Measurements from ENCODE around the gene TMEM151A. TPM values are rescaled to one million over a fixed set of nuclear protein-coding genes. Genes with fewer than 3 reads are reported as not detected.

Gene TMEM151A
- total RNA-seq, 1 donor from 2014 or later, result not detected

GRCh38 chr11:66328031-66328301 is 36.3 kb downstream of the TMEM151A start:
- H3K4me2 ChIP-seq, result no peak overlapping the region
- H3K9ac ChIP-seq, result no peak overlapping the region
- no peaks in the 10 kb centered on the region for H3F3A ChIP-seq (ENCODE audit: low read depth)
- H3K9me3 ChIP-seq (ENCODE audit: low read depth), result no peaks in the 10 kb centered on the region
- Mint-ChIP-seq H3K27ac (no peak overlapping the region), H3K9me3 (no peaks in the 10 kb centered on the region), H3K4me3 (no peak overlapping the region), H3K4me1 (peaks cover 45% of the 10 kb centered on the region), H3K36me3 (no peaks in the 10 kb centered on the region), H3K27me3 (ENCODE audit: insufficient read depth, low read depth) (peaks cover 16% of the 10 kb centered on the region)
- H2AFZ ChIP-seq (replicated peaks), result no peak overlapping the region
- H3K4me3 ChIP-seq, result no peak overlapping the region
- H4K20me1 ChIP-seq (ENCODE audit: low read depth), result no peaks in the 10 kb centered on the region
- H3K4me1 ChIP-seq, result peaks cover 11% of the 10 kb centered on the region
- no peak for DNase-seq (ENCODE audit: low spot score)
- no peaks in the 10 kb centered on the region for H3K79me2 ChIP-seq (ENCODE audit: low read depth)
- TF ChIP-seq EZH2phosphoT487 (IDR thresholded peaks at IDR 0.05) (no peak), CTCF (IDR thresholded peaks at IDR 0.05) (no peak), EZH2 (IDR thresholded peaks at IDR 0.05) (no peak)
- H3K27me3 ChIP-seq, result peaks cover 3% of the 10 kb centered on the region
- H3K36me3 ChIP-seq, result no peaks in the 10 kb centered on the region
- no peak overlapping the region for H3K27ac ChIP-seq

GRCh38 chr11:66328302-66329144 is 36.8 kb downstream of the TMEM151A start:
- peak overlapping the region; percentile 83 for H2AFZ ChIP-seq (replicated peaks)
- H3K36me3 Mint-ChIP-seq, result no peaks in the 10 kb centered on the region
- peaks cover 12% of the 10 kb centered on the region for H3K27me3 Mint-ChIP-seq (ENCODE audit: insufficient read depth, low read depth)
- H3K9me3 ChIP-seq (ENCODE audit: low read depth), result no peaks in the 10 kb centered on the region
- peak overlapping the region; percentile 64 for H3K4me3 Mint-ChIP-seq
- H3K9me3 Mint-ChIP-seq, result no peaks in the 10 kb centered on the region
- peak; percentile 97 for TF ChIP-seq CTCF (IDR thresholded peaks at IDR 0.05)
- TF ChIP-seq EZH2 (IDR thresholded peaks at IDR 0.05), result peak; percentile 33
- no peak for TF ChIP-seq EZH2phosphoT487 (IDR thresholded peaks at IDR 0.05)
- peaks cover 3% of the 10 kb centered on the region for H3K27me3 ChIP-seq
- no peaks in the 10 kb centered on the region for H3K79me2 ChIP-seq (ENCODE audit: low read depth)
- no peaks in the 10 kb centered on the region for H3K36me3 ChIP-seq
- no peak overlapping the region for H3K9ac ChIP-seq
- H3K27ac Mint-ChIP-seq, result peak overlapping the region; percentile 57
- DNase-seq (ENCODE audit: low spot score), result peak; percentile 86
- H3K4me1 ChIP-seq, result peaks cover 11% of the 10 kb centered on the region
- no peak overlapping the region for H3K4me3 ChIP-seq
- no peaks in the 10 kb centered on the region for H3F3A ChIP-seq (ENCODE audit: low read depth)
- no peaks in the 10 kb centered on the region for H4K20me1 ChIP-seq (ENCODE audit: low read depth)
- H3K4me1 Mint-ChIP-seq, result peaks cover 39% of the 10 kb centered on the region
- peak overlapping the region; percentile 65 for H3K4me2 ChIP-seq
- H3K27ac ChIP-seq, result no peak overlapping the region

GRCh38 chr11:66329165-66329673 is 37.5 kb downstream of the TMEM151A start:
- Histone ChIP-seq H3K4me2 (no peak overlapping the region), H3K9ac (no peak overlapping the region), H3K4me1 (peaks cover 11% of the 10 kb centered on the region), H4K20me1 (ENCODE audit: low read depth) (no peaks in the 10 kb centered on the region), H3K4me3 (no peak overlapping the region), H3K27ac (no peak overlapping the region), H3K9me3 (ENCODE audit: low read depth) (no peaks in the 10 kb centered on the region), H2AFZ (replicated peaks) (no peak overlapping the region), H3K36me3 (no peaks in the 10 kb centered on the region), H3F3A (ENCODE audit: low read depth) (no peaks in the 10 kb centered on the region), H3K79me2 (ENCODE audit: low read depth) (no peaks in the 10 kb centered on the region), H3K27me3 (peaks cover 3% of the 10 kb centered on the region)
- H3K4me1 Mint-ChIP-seq, result peaks cover 35% of the 10 kb centered on the region
- peaks cover 7% of the 10 kb centered on the region for H3K27me3 Mint-ChIP-seq (ENCODE audit: insufficient read depth, low read depth)
- no peak for TF ChIP-seq CTCF (IDR thresholded peaks at IDR 0.05)
- no peak for TF ChIP-seq EZH2phosphoT487 (IDR thresholded peaks at IDR 0.05)
- TF ChIP-seq EZH2 (IDR thresholded peaks at IDR 0.05), result no peak
- H3K27ac Mint-ChIP-seq, result no peak overlapping the region
- H3K9me3 Mint-ChIP-seq, result no peaks in the 10 kb centered on the region
- no peaks in the 10 kb centered on the region for H3K36me3 Mint-ChIP-seq
- no peak overlapping the region for H3K4me3 Mint-ChIP-seq
- no peak for DNase-seq (ENCODE audit: low spot score)

All from neural progenitor cell (in vitro differentiated cells).